ENCODE measurements around the gene ARAP1. TPM values are rescaled to one million over a fixed set of nuclear protein-coding genes. Genes with fewer than 3 reads are reported as not detected.
A peak's percentile ranks its signal among the peaks of the same experiment; 100 is the strongest.

The ARAP1 gene
- total RNA-seq, 1 experiment from 2014 or later = 66.1 TPM

DNA sequence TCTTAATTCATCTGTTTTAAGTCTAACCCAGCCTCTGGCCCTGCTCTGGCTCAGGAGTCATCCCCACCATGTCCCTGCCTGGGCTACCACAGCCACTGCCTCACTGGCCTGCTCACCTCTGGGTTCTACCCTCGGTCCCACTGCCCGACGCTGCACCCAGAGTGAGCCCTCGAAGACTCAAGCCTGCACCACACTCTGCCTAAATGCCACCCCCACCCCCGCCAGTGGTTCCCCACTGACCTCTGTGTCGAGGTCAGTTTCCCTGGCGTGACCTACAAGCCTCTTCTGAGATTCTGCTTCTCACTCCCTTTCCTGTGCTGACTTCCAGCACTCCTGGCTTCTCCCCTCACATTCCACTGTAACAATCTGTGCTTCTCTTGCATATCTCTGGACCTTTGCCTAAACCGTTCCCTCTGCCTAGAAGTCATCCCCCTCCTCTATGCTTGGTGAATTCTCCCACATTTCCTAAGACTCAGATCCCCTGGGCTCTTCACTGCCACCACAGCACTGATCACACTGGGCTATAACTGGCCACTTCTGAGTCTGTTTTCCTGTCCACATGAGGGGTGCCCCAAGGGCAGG is 65.5 kb downstream of the ARAP1 start:
- Histone ChIP-seq H3K27me3 (replicated peaks; ENCODE audit: insufficient read depth, low read depth, low read length, poor library complexity) (no peaks in the 10 kb centered on the region), H3K4me3 (ENCODE audit: low read depth, low read length, poor library complexity, severe bottlenecking) (no peak overlapping the region), H3K27ac (ENCODE audit: low read depth, low read length, poor library complexity, severe bottlenecking) (no peak overlapping the region), H3K9me3 (ENCODE audit: low read depth, low read length, poor library complexity, severe bottlenecking) (no peaks in the 10 kb centered on the region), H3K36me3 (ENCODE audit: insufficient read depth, low read length, poor library complexity, severe bottlenecking) (peaks cover 10% of the 10 kb centered on the region), H3K4me1 (ENCODE audit: insufficient read depth, low read length, poor library complexity, severe bottlenecking) (no peaks in the 10 kb centered on the region)
- POLR2A ChIA-PET (ENCODE audit: low non-redundant PET) = no interaction called here
- intact Hi-C loops (cut with micrococcal nuclease; ENCODE audit: unreplicated experiment) = no loop called here
- CTCF ChIA-PET = no interaction called here
- TF ChIP-seq, protein P1, sequence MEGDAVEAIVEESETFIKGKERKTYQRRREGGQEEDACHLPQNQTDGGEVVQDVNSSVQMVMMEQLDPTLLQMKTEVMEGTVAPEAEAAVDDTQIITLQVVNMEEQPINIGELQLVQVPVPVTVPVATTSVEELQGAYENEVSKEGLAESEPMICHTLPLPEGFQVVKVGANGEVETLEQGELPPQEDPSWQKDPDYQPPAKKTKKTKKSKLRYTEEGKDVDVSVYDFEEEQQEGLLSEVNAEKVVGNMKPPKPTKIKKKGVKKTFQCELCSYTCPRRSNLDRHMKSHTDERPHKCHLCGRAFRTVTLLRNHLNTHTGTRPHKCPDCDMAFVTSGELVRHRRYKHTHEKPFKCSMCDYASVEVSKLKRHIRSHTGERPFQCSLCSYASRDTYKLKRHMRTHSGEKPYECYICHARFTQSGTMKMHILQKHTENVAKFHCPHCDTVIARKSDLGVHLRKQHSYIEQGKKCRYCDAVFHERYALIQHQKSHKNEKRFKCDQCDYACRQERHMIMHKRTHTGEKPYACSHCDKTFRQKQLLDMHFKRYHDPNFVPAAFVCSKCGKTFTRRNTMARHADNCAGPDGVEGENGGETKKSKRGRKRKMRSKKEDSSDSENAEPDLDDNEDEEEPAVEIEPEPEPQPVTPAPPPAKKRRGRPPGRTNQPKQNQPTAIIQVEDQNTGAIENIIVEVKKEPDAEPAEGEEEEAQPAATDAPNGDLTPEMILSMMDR (conservative IDR thresholded peaks at IDR 0.05; ENCODE audit: low read depth, low read length) = no peak
- TF ChIP-seq EZH2 (IDR thresholded peaks at IDR 0.05; ENCODE audit: borderline replicate concordance, low read depth, low read length, poor library complexity, severe bottlenecking) = no peak
- BruUV-seq (replicated peaks) = no TSS peak
- no peak for DNase-seq (ENCODE audit: low spot score)

DNA sequence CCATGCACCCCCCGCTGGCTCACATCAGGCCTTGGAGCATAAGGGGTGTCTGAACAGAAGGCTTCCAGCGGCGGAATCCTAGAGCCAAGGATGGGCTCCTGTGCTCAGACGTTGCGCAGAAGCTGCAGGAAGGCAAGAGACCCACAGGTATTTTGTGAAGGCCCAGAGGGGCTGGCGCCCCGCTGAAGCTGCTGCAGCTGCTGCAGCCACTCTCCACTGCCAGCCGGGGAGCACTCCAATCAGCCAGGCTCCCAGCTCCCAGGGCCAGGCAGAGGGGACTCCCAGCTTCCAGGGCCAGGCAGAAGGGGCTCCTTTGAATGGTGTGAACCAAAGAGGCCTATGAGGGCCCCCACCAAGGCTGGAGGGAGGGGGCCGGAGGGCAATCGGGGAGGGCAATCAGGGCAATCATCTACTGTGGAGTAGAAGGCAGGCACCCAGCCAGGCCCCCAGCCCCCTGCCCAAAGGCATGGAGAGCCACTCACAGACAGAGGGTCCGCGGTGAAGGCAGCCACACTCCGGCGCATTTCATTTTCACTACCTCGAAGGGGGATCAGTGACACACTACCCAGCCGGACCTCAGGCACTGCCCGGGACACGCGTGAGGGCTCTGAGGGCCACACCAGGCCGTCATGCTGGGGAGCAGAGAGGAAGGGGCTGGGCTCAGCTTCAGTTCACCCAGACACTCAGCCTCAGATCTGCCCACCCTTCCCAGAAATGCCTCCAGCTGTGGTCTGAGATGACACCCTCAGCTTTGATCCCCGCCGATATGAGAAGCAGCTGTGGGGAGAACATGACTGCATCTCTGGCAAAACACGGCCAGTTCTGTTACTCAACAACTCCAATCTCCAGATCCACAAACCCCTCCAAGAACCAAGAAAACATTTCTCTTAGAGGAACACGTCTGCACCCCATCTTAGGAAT is 66.4 kb downstream of the ARAP1 start:
- intact Hi-C loops (cut with micrococcal nuclease; ENCODE audit: unreplicated experiment) = no loop called here
- no peaks in the 10 kb centered on the region for H3K4me1 ChIP-seq (ENCODE audit: insufficient read depth, low read length, poor library complexity, severe bottlenecking)
- peaks cover 10% of the 10 kb centered on the region for H3K36me3 ChIP-seq (ENCODE audit: insufficient read depth, low read length, poor library complexity, severe bottlenecking)
- ChIA-PET CTCF (no interaction called here), POLR2A (ENCODE audit: low non-redundant PET) (no interaction called here)
- no peaks in the 10 kb centered on the region for H3K9me3 ChIP-seq (ENCODE audit: low read depth, low read length, poor library complexity, severe bottlenecking)
- DNase-seq (ENCODE audit: low spot score) = no peak
- no peak for TF ChIP-seq EZH2 (IDR thresholded peaks at IDR 0.05; ENCODE audit: borderline replicate concordance, low read depth, low read length, poor library complexity, severe bottlenecking)
- TF ChIP-seq, protein P1 (conservative IDR thresholded peaks at IDR 0.05; ENCODE audit: low read depth, low read length) = no peak
- H3K27me3 ChIP-seq (replicated peaks; ENCODE audit: insufficient read depth, low read depth, low read length, poor library complexity) = no peaks in the 10 kb centered on the region
- no peak overlapping the region for H3K27ac ChIP-seq (ENCODE audit: low read depth, low read length, poor library complexity, severe bottlenecking)
- no peak overlapping the region for H3K4me3 ChIP-seq (ENCODE audit: low read depth, low read length, poor library complexity, severe bottlenecking)
- no TSS peak for BruUV-seq (replicated peaks)

DNA sequence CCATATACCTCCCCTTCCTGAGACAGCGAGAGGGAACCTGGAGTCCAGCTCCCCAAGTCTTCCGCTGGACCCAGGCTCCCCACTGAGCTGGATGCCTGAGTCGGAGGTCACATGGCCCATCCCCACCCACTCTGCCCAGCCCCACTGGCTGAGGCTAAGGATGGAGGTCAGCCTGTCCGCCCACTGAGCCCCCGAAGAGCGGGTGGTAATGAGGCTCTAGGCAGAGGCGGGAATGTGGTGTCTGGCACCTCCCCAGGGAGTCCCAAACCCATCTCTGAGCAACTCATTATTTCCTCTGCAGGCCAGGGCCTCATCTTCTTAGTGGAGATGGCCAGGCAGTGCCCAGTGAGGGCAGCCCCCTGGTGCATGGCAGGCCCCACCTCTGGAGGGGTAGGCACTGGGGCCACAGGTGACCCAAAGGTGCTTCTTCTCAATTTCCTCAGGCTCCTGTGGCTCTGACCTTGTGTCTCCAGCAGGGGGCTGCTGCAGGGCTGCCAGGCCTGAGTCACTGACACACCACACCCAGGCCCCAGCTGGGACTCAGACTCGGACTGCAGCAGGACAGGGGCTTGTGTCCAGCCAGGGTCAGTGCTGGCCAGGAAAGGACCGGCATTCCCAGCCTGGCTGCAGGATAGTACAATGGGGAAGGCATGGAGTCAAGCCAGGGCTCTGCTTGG is 67.8 kb downstream of the ARAP1 start:
- POLR2A ChIA-PET (ENCODE audit: low non-redundant PET) = no interaction called here
- intact Hi-C loops (cut with micrococcal nuclease; ENCODE audit: unreplicated experiment) = loop anchor here (5.0 kb wide), 1 partner anchor 202 kb away; no protein-coding TSS in a partner anchor
- no peaks in the 10 kb centered on the region for H3K27me3 ChIP-seq (replicated peaks; ENCODE audit: insufficient read depth, low read depth, low read length, poor library complexity)
- no peaks in the 10 kb centered on the region for H3K4me1 ChIP-seq (ENCODE audit: insufficient read depth, low read length, poor library complexity, severe bottlenecking)
- H3K9me3 ChIP-seq (ENCODE audit: low read depth, low read length, poor library complexity, severe bottlenecking) = no peaks in the 10 kb centered on the region
- no peak overlapping the region for H3K4me3 ChIP-seq (ENCODE audit: low read depth, low read length, poor library complexity, severe bottlenecking)
- peak; percentile 45 for DNase-seq (ENCODE audit: low spot score)
- H3K27ac ChIP-seq (ENCODE audit: low read depth, low read length, poor library complexity, severe bottlenecking) = no peak overlapping the region
- CTCF ChIA-PET = interaction anchor here (0.6 to 2.2 kb wide), 15 partner anchors 9 to 230 kb away, joined by 3 to 33 read pairs (median 5); partner anchors contain the start of gene STARD10
- TF ChIP-seq, protein P1 (conservative IDR thresholded peaks at IDR 0.05; ENCODE audit: low read depth, low read length) = peak; percentile 51
- no peak for TF ChIP-seq EZH2 (IDR thresholded peaks at IDR 0.05; ENCODE audit: borderline replicate concordance, low read depth, low read length, poor library complexity, severe bottlenecking)
- no TSS peak for BruUV-seq (replicated peaks)
- peaks cover 6% of the 10 kb centered on the region for H3K36me3 ChIP-seq (ENCODE audit: insufficient read depth, low read length, poor library complexity, severe bottlenecking)

Data from A673 (cell line).